H9 (cell line): ENCODE data around the gene CAMTA1. TPM values are rescaled to one million over a fixed set of nuclear protein-coding genes. Genes with fewer than 3 reads are reported as not detected.
A peak's percentile ranks its signal among the peaks of the same experiment; 100 is the strongest.

Source experiments
- DNase-seq: peaks from one replicate; pipeline ENCODE4 v3.0.0-alpha.2; 2017
- H2AFZ ChIP-seq: one replicate; pipeline ENCODE4 v1.6.1; 2013; ENCODE audit warnings: mild to moderate bottlenecking, low read length, control low read depth, moderate library complexity
- H2AK5ac ChIP-seq: 2 replicates; pipeline ENCODE4 v1.6.1; 2013; ENCODE audit warnings: low read length, control low read depth, mixed read lengths; ENCODE audit not compliant: insufficient read length
- H2BK120ac ChIP-seq: one replicate; pipeline ENCODE4 v1.6.1; 2013; ENCODE audit warnings: low read depth, mild to moderate bottlenecking, low read length, control low read depth, inconsistent platforms; ENCODE audit not compliant: poor library complexity, severe bottlenecking
- H2BK12ac ChIP-seq: 2 replicates; pipeline ENCODE4 v1.6.1; 2013; ENCODE audit warnings: low read length, control low read depth, mixed read lengths, low read depth; ENCODE audit not compliant: insufficient read length
- H2BK15ac ChIP-seq: 2 replicates; pipeline ENCODE4 v1.6.1; 2013; ENCODE audit warnings: low read depth, low read length, control low read depth
- H2BK20ac ChIP-seq: one replicate; pipeline ENCODE4 v1.6.1; 2013; ENCODE audit warnings: low read depth, mild to moderate bottlenecking, low read length, control low read depth, inconsistent platforms; ENCODE audit not compliant: poor library complexity, severe bottlenecking
- H2BK5ac ChIP-seq: 2 replicates; pipeline ENCODE4 v1.6.1; 2013; ENCODE audit warnings: low read length, control low read depth, mixed read lengths; ENCODE audit not compliant: insufficient read length
- H3K14ac ChIP-seq: 2 replicates; pipeline ENCODE4 v1.6.1; 2013; ENCODE audit warnings: low read length, control low read depth; ENCODE audit not compliant: insufficient read depth
- H3K18ac ChIP-seq: 2 replicates; pipeline ENCODE4 v1.6.1; 2013; ENCODE audit warnings: low read depth, mild to moderate bottlenecking, mixed read lengths, low read length, control low read depth; ENCODE audit not compliant: insufficient read length
- H3K23ac ChIP-seq: 2 replicates; pipeline ENCODE4 v1.6.1; 2013; ENCODE audit warnings: low read length, control low read depth, mixed read lengths, low read depth; ENCODE audit not compliant: insufficient read length
- H3K23me2 ChIP-seq: 2 replicates; pipeline ENCODE4 v1.6.1; 2013; ENCODE audit warnings: low read depth, mild to moderate bottlenecking, mixed read lengths, low read length, control low read depth; ENCODE audit not compliant: insufficient read length, poor library complexity, severe bottlenecking
- H3K27ac ChIP-seq: 2 replicates; pipeline ENCODE4 v1.5.1; 2013; ENCODE audit warnings: low read length, control low read depth, mixed read lengths, low read depth; ENCODE audit not compliant: insufficient read length
- H3K27me3 ChIP-seq: 2 replicates; pipeline ENCODE4 v1.6.1; 2013; ENCODE audit warnings: low read length, control low read depth, inconsistent platforms; ENCODE audit not compliant: insufficient read depth
- H3K4ac ChIP-seq: 2 replicates; pipeline ENCODE4 v1.6.1; 2013; ENCODE audit warnings: low read depth, mild to moderate bottlenecking, control low read depth, inconsistent platforms, low read length, moderate library complexity
- H3K4me1 ChIP-seq: 2 replicates; pipeline ENCODE4 v1.6.1; 2013; ENCODE audit warnings: low read length, control low read depth, inconsistent platforms; ENCODE audit not compliant: insufficient read depth
- H3K4me2 ChIP-seq: 2 replicates; pipeline ENCODE4 v1.6.1; 2013; ENCODE audit warnings: low read length, control low read depth, mixed read lengths; ENCODE audit not compliant: insufficient read length, insufficient read depth
- H3K56ac ChIP-seq: 2 replicates; pipeline ENCODE4 v1.6.1; 2013; ENCODE audit warnings: low read depth, mild to moderate bottlenecking, mixed read lengths, low read length, control low read depth; ENCODE audit not compliant: insufficient read length
- H3K79me1 ChIP-seq: 2 replicates; pipeline ENCODE4 v1.6.1; 2013; ENCODE audit warnings: low read depth, mild to moderate bottlenecking, moderate library complexity, low read length, control low read depth, inconsistent platforms; ENCODE audit not compliant: insufficient read depth, poor library complexity, severe bottlenecking
- H3K79me2 ChIP-seq: 2 replicates; pipeline ENCODE4 v1.6.1; 2013; ENCODE audit warnings: low read length, control low read depth, inconsistent platforms; ENCODE audit not compliant: insufficient read depth
- H3K9ac ChIP-seq: 2 replicates; pipeline ENCODE4 v1.6.1; 2013; ENCODE audit warnings: low read length, control low read depth, mixed read lengths; ENCODE audit not compliant: insufficient read length; ENCODE audit errors: extremely low read depth
- H3K9me3 ChIP-seq: one replicate; pipeline ENCODE4 v1.6.1; 2013; ENCODE audit warnings: low read depth, low read length, inconsistent platforms; ENCODE audit not compliant: control insufficient read depth
- H3T11ph ChIP-seq: one replicate; pipeline ENCODE4 v1.6.1; 2013; ENCODE audit warnings: mild to moderate bottlenecking, low read length, control low read depth, inconsistent platforms
- H4K20me1 ChIP-seq: one replicate; pipeline ENCODE4 v1.6.1; 2013; ENCODE audit not compliant: control insufficient read depth, insufficient read length, insufficient read depth
- H4K5ac ChIP-seq: 2 replicates; pipeline ENCODE4 v1.6.1; 2013; ENCODE audit warnings: low read depth, mild to moderate bottlenecking, mixed read lengths, low read length, control low read depth; ENCODE audit not compliant: insufficient read length
- H4K8ac ChIP-seq: replicated peaks from 2 replicates; pipeline ENCODE4 v1.6.1; 2013; ENCODE audit warnings: low read length, control low read depth, mixed read lengths, low read depth; ENCODE audit not compliant: insufficient read length
- H4K91ac ChIP-seq: 2 replicates; pipeline ENCODE4 v1.6.1; 2013; ENCODE audit warnings: low read depth, mild to moderate bottlenecking, moderate library complexity, mixed read lengths, low read length, control low read depth; ENCODE audit not compliant: insufficient read length
- H3K27ac Mint-ChIP-seq, 3 experiments: 2 replicates in 2 of 3; 3 replicates in 1 of 3; pipeline ENCODE4 v1.8.0; 2020 to 2021; ENCODE audit warnings: mixed read lengths in 3 of 3, mild to moderate bottlenecking in 1 of 3, moderate library complexity in 1 of 3
- H3K27me3 Mint-ChIP-seq: 2 replicates; pipeline ENCODE4 v1.8.0; 2021; ENCODE audit warnings: low read depth, mild to moderate bottlenecking, moderate library complexity, mixed read lengths
- H3K36me3 Mint-ChIP-seq, 3 experiments: 2 replicates in 2 of 3; 3 replicates in 1 of 3; pipeline ENCODE4 v1.8.0; 2020 to 2021; ENCODE audit warnings: low read depth in 3 of 3, mixed read lengths in 3 of 3; ENCODE audit not compliant: insufficient read depth in 1 of 3
- H3K4me1 Mint-ChIP-seq, 2 experiments: 2 replicates each; pipeline ENCODE4 v1.8.0; 2020; ENCODE audit warnings: mixed read lengths in 2 of 2
- H3K4me3 Mint-ChIP-seq, 2 experiments: 2 replicates in 1 of 2; 3 replicates in 1 of 2; pipeline ENCODE4 v1.8.0; 2020 to 2021; ENCODE audit warnings: mild to moderate bottlenecking in 2 of 2, mixed read lengths in 2 of 2, moderate library complexity in 1 of 2
- H3K9me3 Mint-ChIP-seq, 2 experiments: 2 replicates in 1 of 2; 3 replicates in 1 of 2; pipeline ENCODE4 v1.8.0; 2020; ENCODE audit warnings: mild to moderate bottlenecking in 2 of 2, mixed read lengths in 2 of 2, moderate library complexity in 1 of 2
- CTCF ChIP-seq: fragments of 200-600 bp; sonication (generic); conservative IDR thresholded peaks from 3 replicates; pipeline ENCODE4 v1.8.0; 2021; ENCODE audit warnings: antibody characterized with exemption, mild to moderate bottlenecking
- WGBS: extraction: QIAGEN DNeasy Blood & Tissue Kit; methylation state at CpG from one replicate; pipeline ENCODE4 v1.1.7; 2013; ENCODE audit warnings: missing lambda C conversion rate, low lambda C conversion rate, mixed read lengths; ENCODE audit not compliant: insufficient read length; ENCODE audit errors: extremely low coverage; 5-methylcytosine and 5-hydroxymethylcytosine counted together
- total RNA-seq: library from RNA; stranded (reverse); gene quantifications from 2 replicates; pipeline ENCODE4 v1.2.1, GENCODE V29; 2021

The CAMTA1 gene
- total RNA-seq, 1 experiment from 2014 or later, result 115 TPM

GRCh38 chr1:6944434-6944833 is 159.2 kb downstream of the CAMTA1 start:
- no peaks in the 10 kb centered on the region for H3K4me1 ChIP-seq
- H2BK15ac ChIP-seq, result no peak overlapping the region
- H3K27me3 Mint-ChIP-seq, result no peaks in the 10 kb centered on the region; the same call in none of the 2 replicates
- no peak overlapping the region for H2BK5ac ChIP-seq
- H3K4ac ChIP-seq, result no peak overlapping the region
- no peak overlapping the region for H3K4me2 ChIP-seq
- TF ChIP-seq CTCF, result no peak
- no peaks in the 10 kb centered on the region for H4K20me1 ChIP-seq
- H3K36me3 Mint-ChIP-seq, result no peaks in the 10 kb centered on the region; a peak in 2 of 7 replicates
- H3K4me3 Mint-ChIP-seq, result no peak overlapping the region
- H3K27ac Mint-ChIP-seq, result peak overlapping the region in 1 of 3 experiments; percentile 8; a peak in 1 of 7 replicates
- no peak overlapping the region for H3K56ac ChIP-seq
- no peak overlapping the region for H3K23ac ChIP-seq
- no peaks in the 10 kb centered on the region for H3K23me2 ChIP-seq
- no peak overlapping the region for H4K5ac ChIP-seq
- no peak overlapping the region for H4K8ac ChIP-seq
- H4K91ac ChIP-seq, result no peak overlapping the region
- no peak overlapping the region for H2BK120ac ChIP-seq
- no peak overlapping the region for H2BK12ac ChIP-seq
- H2AFZ ChIP-seq, result no peak overlapping the region
- no peak overlapping the region for H3K27ac ChIP-seq
- H3K14ac ChIP-seq, result no peak overlapping the region
- H3K18ac ChIP-seq, result no peak overlapping the region
- H3T11ph ChIP-seq, result no peak overlapping the region
- H2BK20ac ChIP-seq, result no peak overlapping the region
- H3K79me1 ChIP-seq, result no peaks in the 10 kb centered on the region
- no peaks in the 10 kb centered on the region for H3K27me3 ChIP-seq
- peaks cover 0 to 3% of the 10 kb centered on the region in 2 experiments; a peak in 1 of 5 replicates for H3K9me3 Mint-ChIP-seq
- H3K4me1 Mint-ChIP-seq, result peaks cover 0 to 5% of the 10 kb centered on the region in 2 experiments; a peak in 2 of 4 replicates
- no CpG with 5 or more reads among the region's 9 CpGs for WGBS
- DNase-seq, result no peak
- H3K9me3 ChIP-seq, result no peaks in the 10 kb centered on the region
- H2AK5ac ChIP-seq, result no peak overlapping the region
- no peak overlapping the region for H3K9ac ChIP-seq
- H3K79me2 ChIP-seq, result no peaks in the 10 kb centered on the region
